Gastroesophageal sphincter (tissue), 3 donors: ENCODE measurements around the gene TSPAN14.

ENCODE experiments used
- CTCF ChIP-seq, 4 experiments: fragments of 200-600 bp in 2 of 4; fragments of 450-650 bp in 2 of 4; sonication (generic) in 1 of 4; IDR thresholded peaks; one replicate each; pipeline ENCODE4 v1.5.1; 2017 to 2019; ENCODE audit warnings: antibody characterized with exemption in 4 of 4, mild to moderate bottlenecking in 2 of 4, moderate library complexity in 2 of 4
- EP300 ChIP-seq: sonication (generic); formaldehyde crosslinking; IDR thresholded peaks from one replicate; pipeline ENCODE4 v1.6.1; 2017; ENCODE audit warnings: antibody characterized with exemption, mild to moderate bottlenecking
- POLR2A ChIP-seq, 2 donors: fragments of 450-650 bp; IDR thresholded peaks; one replicate each; pipeline ENCODE4 v1.6.1; 2017; ENCODE audit warnings: antibody characterized with exemption in 2 of 2, mild to moderate bottlenecking in 2 of 2, moderate library complexity in 1 of 2

- no peak for TF ChIP-seq EP300
- no peak for TF ChIP-seq POLR2A (IDR thresholded peaks at IDR 0.05)
- TF ChIP-seq CTCF (IDR thresholded peaks at IDR 0.05): no peak
Observed at GRCh38 chr10:80567292-80567691, 113.2 kb downstream of the TSPAN14 start.
